ENCODE results near the gene ZSCAN10.

- no peak for TF ChIP-seq EZH2 (optimal IDR thresholded peaks at IDR 0.05; ENCODE audit: low read depth, low read length)
- TF ChIP-seq, protein P1, sequence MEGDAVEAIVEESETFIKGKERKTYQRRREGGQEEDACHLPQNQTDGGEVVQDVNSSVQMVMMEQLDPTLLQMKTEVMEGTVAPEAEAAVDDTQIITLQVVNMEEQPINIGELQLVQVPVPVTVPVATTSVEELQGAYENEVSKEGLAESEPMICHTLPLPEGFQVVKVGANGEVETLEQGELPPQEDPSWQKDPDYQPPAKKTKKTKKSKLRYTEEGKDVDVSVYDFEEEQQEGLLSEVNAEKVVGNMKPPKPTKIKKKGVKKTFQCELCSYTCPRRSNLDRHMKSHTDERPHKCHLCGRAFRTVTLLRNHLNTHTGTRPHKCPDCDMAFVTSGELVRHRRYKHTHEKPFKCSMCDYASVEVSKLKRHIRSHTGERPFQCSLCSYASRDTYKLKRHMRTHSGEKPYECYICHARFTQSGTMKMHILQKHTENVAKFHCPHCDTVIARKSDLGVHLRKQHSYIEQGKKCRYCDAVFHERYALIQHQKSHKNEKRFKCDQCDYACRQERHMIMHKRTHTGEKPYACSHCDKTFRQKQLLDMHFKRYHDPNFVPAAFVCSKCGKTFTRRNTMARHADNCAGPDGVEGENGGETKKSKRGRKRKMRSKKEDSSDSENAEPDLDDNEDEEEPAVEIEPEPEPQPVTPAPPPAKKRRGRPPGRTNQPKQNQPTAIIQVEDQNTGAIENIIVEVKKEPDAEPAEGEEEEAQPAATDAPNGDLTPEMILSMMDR (IDR thresholded peaks at IDR 0.05; ENCODE audit: low read length) = no peak
These were observed 19.2 kb upstream of the ZSCAN10 start for GRCh38 chr16:3118204-3118790.

Data from MM.1S (cell line).